GM18526 (cell line): ENCODE data around the gene RNF151.

Experiments used
- POLR2A ChIP-seq: IDR thresholded peaks from 3 replicates; pipeline ENCODE4 v1.6.1; 2011; ENCODE audit not compliant: insufficient read length; ENCODE audit errors: extremely low read depth

The RNF151 gene, protein sequence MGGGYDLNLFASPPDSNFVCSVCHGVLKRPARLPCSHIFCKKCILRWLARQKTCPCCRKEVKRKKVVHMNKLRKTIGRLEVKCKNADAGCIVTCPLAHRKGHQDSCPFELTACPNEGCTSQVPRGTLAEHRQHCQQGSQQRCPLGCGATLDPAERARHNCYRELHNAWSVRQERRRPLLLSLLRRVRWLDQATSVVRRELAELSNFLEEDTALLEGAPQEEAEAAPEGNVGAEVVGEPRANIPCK

DNA sequence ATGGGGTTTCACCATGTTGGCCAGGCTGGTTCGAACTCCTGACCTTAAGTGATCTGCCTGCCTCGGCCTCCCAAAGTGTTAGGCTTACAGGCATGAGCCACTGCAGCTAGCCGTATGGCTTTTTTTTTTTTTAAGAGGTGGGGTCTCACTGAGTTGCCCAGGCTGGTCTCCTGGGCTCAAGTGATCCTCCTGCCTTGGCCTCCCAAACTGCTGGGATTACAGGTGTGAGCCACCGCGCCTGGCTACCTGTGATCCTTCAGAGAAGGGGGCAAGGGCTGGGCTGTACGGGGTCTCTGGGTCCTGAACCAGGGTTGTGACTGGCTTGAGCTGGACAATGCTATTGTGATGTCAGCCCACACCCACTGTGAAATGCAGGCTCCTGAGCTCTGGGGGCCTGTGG, at the start of gene RNF151:
RNF151 (plus strand) TSS at position 397 of the 400 bp plus-strand sequence. CDS start 26 bp downstream, outside the sequence.
- no peak for TF ChIP-seq POLR2A

DNA sequence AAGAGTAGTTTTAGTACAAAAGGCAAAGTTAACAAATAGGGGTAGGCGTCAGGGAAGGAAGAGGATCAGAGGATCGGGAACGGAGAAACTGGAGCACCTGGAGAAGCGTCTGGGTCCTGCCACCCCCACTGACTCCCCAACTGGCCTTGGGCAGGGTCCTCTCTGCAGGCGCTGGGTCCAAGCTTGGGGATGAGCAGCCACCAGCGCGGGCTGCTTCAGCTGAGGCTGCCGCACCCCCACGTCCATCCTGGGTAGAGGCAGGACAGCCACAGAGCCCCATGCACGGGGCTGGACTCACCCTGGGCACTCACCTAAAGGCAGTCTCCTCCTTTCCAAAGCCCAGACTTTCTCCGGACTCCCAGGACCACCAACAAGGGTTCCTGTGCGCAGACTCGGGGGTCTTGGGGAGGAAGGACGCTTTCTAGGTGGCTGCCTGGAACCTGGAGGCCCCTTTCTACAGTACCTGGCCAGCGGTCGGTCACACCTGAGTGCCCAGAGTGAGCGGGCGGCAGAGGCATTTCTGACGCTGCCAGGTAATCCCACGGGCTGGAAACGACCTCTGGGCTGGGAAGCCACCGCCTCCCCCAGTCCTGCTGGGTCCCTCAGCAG, 49.5 kb upstream of the RNF151 start:
- no peak for TF ChIP-seq POLR2A

DNA sequence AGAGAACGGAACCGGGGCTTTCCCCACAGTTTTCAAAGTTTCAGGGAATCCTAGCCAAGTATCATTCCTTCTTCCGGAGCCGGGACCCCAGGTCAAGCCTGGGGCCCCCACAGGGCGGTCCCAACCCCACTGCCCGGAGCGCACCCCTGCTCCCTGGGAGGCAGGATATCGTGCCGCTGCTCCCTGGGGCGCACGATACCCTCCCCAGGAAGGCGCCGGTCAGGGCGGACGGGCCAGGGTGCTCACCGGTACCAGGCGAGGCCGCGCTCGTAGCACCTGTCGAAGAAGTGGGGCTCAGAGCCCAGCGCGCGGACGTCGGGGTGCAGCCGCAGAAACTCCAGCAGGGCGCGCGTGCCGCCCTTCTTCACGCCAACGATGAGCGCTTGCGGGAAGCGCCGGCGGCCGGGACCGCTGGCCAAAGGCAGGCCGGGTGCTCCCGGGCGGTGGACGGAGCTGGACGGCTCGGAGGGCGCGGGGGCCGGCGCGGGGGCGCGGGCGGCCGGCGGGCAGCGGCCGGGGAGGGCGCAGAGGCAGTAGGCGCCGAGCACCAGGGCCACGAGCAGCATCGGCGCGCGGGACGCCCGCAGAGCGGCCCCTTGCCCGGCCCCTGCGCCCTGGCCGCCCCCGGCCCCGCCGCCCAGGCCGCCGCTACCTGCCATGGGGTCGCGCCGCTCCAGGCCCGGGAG, 48.8 kb upstream of the RNF151 start:
- TF ChIP-seq POLR2A = no peak

DNA sequence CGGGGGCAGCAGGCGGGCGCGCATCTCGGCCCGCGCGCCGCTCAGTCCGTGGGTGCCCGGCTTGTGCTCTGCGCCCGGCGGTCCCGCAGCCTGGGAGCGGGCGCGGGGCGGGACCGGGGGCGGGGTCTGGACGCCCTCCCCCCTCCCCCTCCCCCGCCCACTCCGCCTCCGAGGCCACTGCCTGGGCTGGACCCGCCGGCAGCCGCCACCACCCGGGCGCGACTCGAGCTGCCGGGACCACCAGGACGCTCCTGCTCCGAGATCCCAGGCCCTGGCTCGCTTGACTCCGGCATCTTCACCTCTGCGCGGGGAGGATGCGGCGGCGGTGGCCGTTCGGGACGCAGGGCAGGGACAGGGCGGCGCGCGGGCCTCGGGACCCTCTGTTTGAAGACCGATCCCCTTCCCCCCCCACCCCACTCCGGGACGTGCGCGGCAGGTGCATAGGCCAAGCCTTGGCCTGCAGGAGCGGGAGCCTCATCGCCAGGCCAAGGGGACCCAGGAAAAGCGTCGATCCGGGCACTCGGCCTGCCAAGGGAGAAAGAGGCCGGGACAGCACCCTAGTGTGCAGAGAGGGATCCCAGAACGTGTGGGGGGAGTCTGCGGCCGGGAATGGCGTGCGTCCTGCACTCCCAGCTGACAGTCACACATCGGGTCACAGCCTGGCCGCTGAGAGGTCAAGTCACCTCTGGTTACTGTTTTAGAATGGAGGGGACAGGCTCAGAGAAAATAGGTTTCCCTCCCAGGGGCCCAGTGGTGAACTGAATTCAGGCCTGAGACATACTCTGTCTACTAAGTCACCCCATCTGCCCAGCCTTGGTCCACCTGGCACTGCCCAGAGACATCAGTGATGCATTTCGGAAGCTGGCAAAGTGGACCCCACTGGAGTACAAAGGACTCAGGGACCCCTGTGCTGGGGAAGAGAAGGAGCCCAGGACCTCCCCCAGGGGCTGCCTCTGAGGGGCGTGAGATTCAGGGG, 48.0 kb upstream of the RNF151 start, which contains the start of gene HS3ST6:
HS3ST6 (minus strand) TSS at position 65 of the 976 bp plus-strand sequence. CDS start 92 bp downstream, outside the sequence.
- no peak for TF ChIP-seq POLR2A

DNA sequence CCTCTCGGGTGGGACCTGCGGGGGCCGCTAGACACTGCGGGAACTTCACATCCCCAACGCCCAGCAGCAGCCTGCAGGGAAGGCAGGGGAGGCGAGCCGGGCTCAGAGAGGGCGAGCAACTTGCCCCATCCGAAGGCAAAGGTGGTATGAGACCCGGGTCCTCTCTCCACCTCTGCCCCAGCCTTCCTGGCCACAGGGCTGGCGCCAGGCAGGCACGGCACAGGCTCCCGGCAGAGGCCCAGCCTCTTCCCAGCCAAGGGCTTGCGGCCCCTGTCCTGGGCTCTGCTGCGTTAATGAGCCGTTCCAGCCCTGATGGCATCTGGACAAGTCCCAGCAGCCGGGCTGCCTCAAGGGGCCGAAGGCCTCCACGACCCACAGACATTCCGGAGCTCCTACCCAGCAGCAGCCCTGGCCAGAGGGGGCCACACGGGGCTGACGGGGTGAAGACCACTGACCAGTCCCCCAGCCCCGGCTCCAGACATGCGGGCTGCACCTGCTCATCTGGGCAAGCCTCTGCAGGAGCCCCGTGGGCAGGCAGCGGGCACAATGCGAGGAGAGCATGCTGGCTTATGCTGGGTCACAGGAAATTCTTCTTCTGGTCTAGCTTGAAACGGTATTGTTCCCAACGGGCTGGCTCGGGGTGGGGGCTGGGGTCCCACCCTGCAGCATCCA, 47.2 kb upstream of the RNF151 start:
- no peak for TF ChIP-seq POLR2A

DNA sequence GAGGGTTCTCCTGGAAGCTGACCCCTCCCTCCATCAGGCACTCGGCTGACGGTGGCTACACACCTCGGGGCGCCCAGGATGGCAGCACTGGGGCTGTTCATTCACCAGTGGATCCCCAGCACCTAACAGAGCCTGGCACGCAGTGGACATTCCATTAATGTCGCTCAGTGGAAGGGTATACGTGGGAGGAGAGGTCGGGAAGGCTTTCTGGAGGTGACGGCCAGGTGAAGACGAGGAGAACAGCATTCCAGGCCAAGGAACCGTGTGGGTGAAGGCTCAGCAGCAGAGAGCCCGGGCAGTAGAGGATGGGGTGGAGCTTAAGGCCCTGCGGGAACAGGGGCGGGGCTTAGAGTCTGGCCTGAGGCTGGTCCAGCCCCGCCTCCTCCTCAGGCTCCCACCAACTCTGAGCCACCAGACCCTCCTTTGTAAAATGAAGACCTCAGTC, 45.9 kb upstream of the RNF151 start:
- no peak for TF ChIP-seq POLR2A

DNA sequence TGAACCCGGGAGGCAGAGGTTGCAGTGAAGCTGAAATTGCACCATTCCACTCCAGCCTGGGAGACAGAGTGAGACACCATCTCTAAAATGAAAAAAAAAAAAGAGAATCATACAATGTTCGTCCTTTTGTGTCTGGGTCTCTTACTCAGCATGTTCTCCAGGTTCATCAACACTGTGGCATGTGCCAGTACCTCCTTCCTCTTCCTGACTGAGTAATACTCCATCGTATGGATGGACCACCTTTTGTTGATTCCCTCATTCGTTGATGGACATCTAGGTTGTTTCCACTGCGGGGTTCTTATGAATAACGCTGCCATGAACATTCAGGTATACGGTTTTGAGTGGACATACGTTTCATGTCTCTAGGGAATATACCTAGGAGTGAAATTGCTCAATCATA, 44.3 kb upstream of the RNF151 start:
- TF ChIP-seq POLR2A = no peak

DNA sequence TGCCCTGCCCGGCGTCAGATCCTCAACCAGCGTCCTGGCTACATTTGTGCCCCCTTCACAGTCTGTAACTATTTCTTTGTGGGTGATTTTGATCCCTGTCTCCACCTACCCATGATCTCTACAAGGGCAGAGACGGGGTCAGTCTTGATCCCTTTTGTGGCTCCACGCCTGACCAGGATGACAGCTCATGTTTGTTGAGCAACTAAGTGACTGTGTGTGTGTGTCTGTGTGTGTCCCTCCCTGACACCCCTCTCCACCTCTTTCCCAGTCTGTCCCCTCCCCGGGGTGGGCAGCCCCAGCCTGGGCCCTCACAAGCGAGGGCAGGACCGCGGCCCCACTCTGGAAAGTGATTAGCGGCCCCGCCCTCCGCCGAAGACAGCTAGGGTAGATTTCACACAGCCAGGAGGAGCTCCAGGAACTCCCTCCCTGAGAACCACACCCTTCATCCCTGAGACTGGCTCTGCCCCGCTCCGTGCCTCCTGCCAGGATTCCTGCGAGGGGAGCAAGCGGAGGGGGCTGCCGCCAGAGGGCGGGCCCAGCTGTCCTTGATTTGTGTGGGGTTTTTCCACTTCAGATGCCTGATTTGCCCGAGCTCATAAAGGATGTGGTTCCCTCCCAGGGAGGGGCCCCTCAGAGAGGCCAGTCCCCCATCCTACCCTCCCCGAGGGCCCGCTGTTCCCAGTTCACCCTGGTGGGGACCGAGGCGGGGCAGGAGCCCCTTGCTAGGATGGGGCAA, 43.2 kb upstream of the RNF151 start:
- no peak for TF ChIP-seq POLR2A

DNA sequence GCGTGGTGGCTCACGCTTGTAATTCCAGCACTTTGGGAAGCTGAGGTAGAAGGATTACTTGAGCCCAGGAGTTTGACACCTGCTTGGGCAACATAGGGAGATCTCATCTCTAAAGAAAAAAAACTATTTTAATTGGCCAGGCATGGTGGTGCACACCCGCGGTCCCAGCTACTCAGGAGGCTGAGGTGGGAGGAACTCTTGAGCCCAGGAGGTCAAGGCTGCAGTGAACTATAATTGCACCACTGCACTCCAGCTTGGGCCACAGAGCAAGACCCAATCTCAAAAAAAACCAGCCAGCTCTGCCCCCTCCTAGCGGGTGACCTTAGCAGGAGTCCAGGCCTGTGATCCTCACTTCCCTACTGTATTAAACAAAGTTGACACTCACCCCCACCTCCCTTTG, 42.6 kb upstream of the RNF151 start:
- no peak for TF ChIP-seq POLR2A

DNA sequence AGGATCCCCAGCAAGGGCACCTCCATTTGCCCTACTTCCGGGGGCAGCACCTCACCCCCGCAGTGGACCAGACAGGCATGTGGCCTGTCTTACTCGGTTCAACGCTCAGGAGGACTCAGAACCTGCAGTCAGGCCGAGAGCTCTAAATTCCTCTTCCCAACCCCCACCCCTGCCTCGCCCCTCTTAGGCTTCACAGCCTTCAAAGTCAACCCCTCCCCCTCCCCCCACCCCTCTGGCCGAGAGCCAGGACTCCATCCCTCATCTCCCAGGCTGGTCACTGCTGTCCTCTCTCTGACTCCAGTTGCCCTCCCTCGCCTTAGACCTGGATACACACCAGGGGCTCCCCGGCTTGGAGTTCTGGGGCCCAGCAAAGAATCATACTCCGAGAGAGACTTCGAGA, 40.4 kb upstream of the RNF151 start:
- no peak for TF ChIP-seq POLR2A

DNA sequence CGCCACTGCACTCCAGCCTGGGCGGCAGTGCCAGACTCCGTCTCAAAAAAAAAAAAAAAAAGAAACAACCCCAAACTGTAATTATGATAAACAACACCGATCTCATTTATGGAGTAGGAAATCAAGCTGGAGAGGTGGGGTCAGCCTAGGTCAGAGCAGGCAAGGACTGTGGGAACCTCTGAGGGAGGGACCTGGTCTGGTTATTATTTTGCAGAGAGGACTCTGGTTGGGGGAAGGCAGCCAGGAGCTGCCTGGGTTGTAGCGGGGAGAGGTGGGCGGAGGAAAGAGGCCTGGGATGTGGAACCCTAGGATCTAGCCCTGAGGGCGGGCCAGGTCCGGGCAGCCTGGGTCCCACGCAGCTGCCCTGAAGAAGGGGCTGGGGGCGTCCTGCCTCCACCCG, 37.6 kb upstream of the RNF151 start:
- TF ChIP-seq POLR2A = no peak

DNA sequence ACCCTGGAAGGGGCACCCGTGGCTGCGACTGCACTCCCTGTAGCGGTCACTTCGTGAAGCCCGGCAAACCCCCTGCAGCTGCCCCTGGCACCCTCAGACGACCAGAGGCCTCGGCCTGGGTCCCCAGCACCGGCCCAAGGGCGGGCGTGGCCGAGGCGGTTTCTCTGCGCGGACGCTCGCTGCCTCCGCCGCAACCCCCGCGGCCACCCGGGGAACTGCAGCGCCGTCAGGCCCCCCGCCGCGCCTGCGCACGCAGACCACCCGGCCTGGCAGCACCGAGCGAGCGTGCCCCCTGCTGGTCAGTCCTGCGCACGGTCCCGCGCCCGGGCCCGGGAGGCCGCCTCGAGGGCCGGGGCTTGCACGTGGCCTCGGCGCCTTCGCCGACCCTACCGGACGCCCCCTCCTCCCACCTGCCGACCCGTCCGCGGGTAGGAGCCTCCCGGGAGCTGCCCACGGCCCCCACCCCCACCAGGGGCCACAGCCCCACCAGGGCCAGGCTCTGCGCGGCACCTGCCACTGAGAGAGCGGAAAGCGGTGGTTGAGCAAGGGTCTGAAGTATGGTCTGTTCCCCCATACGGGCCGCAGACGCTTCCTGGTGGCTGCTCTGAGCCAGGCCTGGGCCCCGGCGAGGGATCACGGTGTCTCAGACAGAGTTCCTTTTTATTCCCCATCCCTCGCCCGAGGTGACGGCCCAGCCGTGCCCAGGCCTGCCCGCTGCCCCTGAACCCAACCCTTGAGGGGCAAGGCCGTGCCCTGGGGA, 36.9 kb upstream of the RNF151 start:
- no peak for TF ChIP-seq POLR2A

DNA sequence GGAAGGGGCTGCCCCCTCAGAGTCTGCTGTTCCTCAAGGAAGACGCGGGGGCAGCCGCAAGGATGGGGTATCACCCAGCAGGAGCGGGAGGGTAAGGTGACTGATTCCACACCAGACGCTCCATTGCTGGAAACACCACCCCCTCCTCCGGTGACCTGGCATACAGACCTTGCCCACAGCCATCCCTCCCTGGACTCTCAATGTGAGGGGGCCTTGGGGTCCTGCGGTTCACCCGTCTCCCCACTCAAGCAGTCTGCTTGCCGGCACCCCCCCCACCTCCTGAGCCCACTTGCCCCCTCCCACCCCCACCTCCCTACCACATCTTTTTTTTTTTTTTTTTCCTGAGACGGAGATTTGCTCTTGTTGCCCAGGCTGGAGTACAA, 36.3 kb upstream of the RNF151 start:
- TF ChIP-seq POLR2A = no peak
